Chondrocyte (in vitro differentiated cells): ENCODE measurements around the gene ITGA3. TPM values are rescaled to one million over a fixed set of nuclear protein-coding genes. Genes with fewer than 3 reads are reported as not detected.
A peak's percentile ranks its signal among the peaks of the same experiment; 100 is the strongest.

Experiments
- DNase-seq: peaks from one replicate; pipeline ENCODE4 v3.0.0; 2021; ENCODE audit warnings: mixed read lengths, low spot score
- H3K27ac Mint-ChIP-seq: one replicate; pipeline ENCODE4 v1.8.0; 2021; ENCODE audit warnings: mild to moderate bottlenecking, moderate library complexity, mixed read lengths; ENCODE audit not compliant: unreplicated experiment
- H3K27me3 Mint-ChIP-seq: 2 replicates; pipeline ENCODE4 v1.8.0; 2021; ENCODE audit warnings: low read depth, mixed read lengths
- H3K36me3 Mint-ChIP-seq: 2 replicates; pipeline ENCODE4 v1.8.0; 2021; ENCODE audit warnings: low read depth, mixed read lengths
- H3K4me1 Mint-ChIP-seq: 2 replicates; pipeline ENCODE4 v1.8.0; 2021; ENCODE audit warnings: low read depth, mild to moderate bottlenecking, mixed read lengths
- H3K4me3 Mint-ChIP-seq: one replicate; pipeline ENCODE4 v1.8.0; 2021; ENCODE audit warnings: mild to moderate bottlenecking, moderate library complexity, mixed read lengths; ENCODE audit not compliant: unreplicated experiment
- H3K9me3 Mint-ChIP-seq: 2 replicates; pipeline ENCODE4 v1.8.0; 2021; ENCODE audit warnings: low read depth, mixed read lengths
- total RNA-seq: library from RNA; stranded (reverse); gene quantifications from 3 replicates; pipeline ENCODE4 v1.2.1, GENCODE V29; 2021
- TF ChIP-seq, protein P1 (sequence below): fragments of 200-600 bp; sonication (generic); IDR thresholded peaks from 2 replicates; pipeline ENCODE4 v1.5.0; 2021; ENCODE audit warnings: antibody characterized with exemption, mild to moderate bottlenecking, moderate library complexity

ITGA3 gene
- total RNA-seq, 1 donor from 2014 or later, result 216 TPM

GRCh38 chr17:50123649-50124349 is 67.9 kb downstream of the ITGA3 start:
- no peaks in the 10 kb centered on the region for H3K27me3 Mint-ChIP-seq
- no peak for DNase-seq
- H3K9me3 Mint-ChIP-seq, result no peaks in the 10 kb centered on the region
- no peak overlapping the region for H3K4me3 Mint-ChIP-seq
- no peak overlapping the region for H3K27ac Mint-ChIP-seq
- peaks cover 13% of the 10 kb centered on the region for H3K36me3 Mint-ChIP-seq
- TF ChIP-seq, protein P1, sequence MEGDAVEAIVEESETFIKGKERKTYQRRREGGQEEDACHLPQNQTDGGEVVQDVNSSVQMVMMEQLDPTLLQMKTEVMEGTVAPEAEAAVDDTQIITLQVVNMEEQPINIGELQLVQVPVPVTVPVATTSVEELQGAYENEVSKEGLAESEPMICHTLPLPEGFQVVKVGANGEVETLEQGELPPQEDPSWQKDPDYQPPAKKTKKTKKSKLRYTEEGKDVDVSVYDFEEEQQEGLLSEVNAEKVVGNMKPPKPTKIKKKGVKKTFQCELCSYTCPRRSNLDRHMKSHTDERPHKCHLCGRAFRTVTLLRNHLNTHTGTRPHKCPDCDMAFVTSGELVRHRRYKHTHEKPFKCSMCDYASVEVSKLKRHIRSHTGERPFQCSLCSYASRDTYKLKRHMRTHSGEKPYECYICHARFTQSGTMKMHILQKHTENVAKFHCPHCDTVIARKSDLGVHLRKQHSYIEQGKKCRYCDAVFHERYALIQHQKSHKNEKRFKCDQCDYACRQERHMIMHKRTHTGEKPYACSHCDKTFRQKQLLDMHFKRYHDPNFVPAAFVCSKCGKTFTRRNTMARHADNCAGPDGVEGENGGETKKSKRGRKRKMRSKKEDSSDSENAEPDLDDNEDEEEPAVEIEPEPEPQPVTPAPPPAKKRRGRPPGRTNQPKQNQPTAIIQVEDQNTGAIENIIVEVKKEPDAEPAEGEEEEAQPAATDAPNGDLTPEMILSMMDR, result no peak
- H3K4me1 Mint-ChIP-seq, result peaks cover 22% of the 10 kb centered on the region

DNA sequence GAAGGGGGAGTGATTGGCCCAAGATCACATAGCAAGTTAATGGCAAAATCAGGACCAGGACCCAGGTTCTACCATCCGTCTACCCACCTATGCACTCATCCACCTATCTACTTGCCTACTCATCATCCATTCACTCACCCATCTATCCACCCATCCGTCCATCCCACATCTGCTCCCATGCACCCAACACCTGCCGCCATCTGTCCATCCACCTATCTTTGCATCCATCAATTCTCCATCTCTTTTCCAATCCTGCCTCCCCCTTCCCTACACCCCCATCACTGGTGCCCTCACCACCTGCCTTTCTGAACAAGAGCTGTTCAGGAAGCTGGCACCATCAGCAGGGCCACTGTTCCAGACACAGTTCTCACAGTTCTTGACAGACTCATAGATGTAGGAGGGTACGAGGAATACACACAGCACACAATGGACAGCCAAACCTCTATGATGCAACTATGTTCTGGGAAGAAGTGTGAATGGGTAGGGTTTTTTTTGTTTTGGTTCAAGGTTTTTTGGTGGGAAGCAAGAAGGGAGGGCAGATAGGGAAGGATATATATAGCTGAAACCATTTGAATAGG is 69.6 kb downstream of the ITGA3 start:
- no peak overlapping the region for H3K27ac Mint-ChIP-seq
- H3K27me3 Mint-ChIP-seq, result no peaks in the 10 kb centered on the region
- DNase-seq, result no peak
- peaks cover 8% of the 10 kb centered on the region for H3K36me3 Mint-ChIP-seq
- TF ChIP-seq, protein P1, result no peak
- H3K4me3 Mint-ChIP-seq, result no peak overlapping the region
- H3K4me1 Mint-ChIP-seq, result peaks cover 26% of the 10 kb centered on the region
- H3K9me3 Mint-ChIP-seq, result no peaks in the 10 kb centered on the region

DNA sequence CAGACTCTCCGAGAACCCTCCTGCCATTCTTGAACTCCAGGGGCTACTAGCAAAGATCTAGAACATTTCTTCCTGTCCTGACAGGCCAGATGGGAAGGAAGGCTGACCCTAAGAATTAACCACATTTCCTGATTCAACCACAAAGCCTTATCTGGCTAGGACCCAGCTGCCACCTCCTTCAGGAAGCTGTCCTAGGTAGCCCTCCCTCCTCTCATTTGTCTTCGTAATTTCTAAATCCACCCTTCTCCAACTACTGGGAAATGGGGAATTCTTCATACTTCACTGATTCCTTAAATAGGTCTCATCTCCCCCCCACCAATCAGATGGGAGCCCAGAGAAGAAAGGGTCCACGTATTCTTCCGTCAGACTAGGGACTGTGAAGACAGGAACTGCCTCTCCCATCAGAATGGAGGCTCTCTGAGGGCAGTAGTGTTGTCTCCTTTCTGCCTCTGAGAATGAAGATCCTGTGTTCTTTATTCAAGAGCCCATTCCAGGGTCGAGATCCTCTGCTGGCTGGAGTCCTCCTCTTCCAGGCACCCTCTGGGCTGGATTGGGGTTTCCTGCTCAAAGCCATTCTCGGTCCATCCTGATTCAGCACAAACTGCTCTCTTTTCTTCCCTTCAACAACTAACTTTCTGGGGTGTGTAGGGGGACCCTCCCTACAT is 71.9 kb downstream of the ITGA3 start:
- Mint-ChIP-seq H3K27me3 (no peaks in the 10 kb centered on the region), H3K9me3 (no peaks in the 10 kb centered on the region), H3K4me3 (peak overlapping the region; percentile 10), H3K27ac (no peak overlapping the region), H3K4me1 (peaks cover 36% of the 10 kb centered on the region), H3K36me3 (no peaks in the 10 kb centered on the region)
- no peak for DNase-seq
- TF ChIP-seq, protein P1, result no peak

- H3K36me3 Mint-ChIP-seq, result no peaks in the 10 kb centered on the region
- TF ChIP-seq, protein P1, result no peak
- no peaks in the 10 kb centered on the region for H3K9me3 Mint-ChIP-seq
- peak; percentile 86 for DNase-seq
- H3K27ac Mint-ChIP-seq, result peak overlapping the region; percentile 86
- H3K27me3 Mint-ChIP-seq, result no peaks in the 10 kb centered on the region
- H3K4me1 Mint-ChIP-seq, result peaks cover 44% of the 10 kb centered on the region
- peak overlapping the region; percentile 97 for H3K4me3 Mint-ChIP-seq
Observed at GRCh38 chr17:50128441-50129352, 72.8 kb downstream of the ITGA3 start.

GRCh38 chr17:50129353-50129727 is 73.4 kb downstream of the ITGA3 start:
- DNase-seq, result peak; percentile 83
- H3K4me3 Mint-ChIP-seq, result peak overlapping the region; percentile 97

More at GRCh38 chr17:50129353-50129727, 73.4 kb downstream of the ITGA3 start:
- H3K4me1 Mint-ChIP-seq, result peaks cover 46% of the 10 kb centered on the region
- TF ChIP-seq, protein P1, result no peak
- H3K9me3 Mint-ChIP-seq, result no peaks in the 10 kb centered on the region
- H3K27me3 Mint-ChIP-seq, result no peaks in the 10 kb centered on the region
- H3K27ac Mint-ChIP-seq, result no peak overlapping the region
- H3K36me3 Mint-ChIP-seq, result no peaks in the 10 kb centered on the region
